ENCODE measurements around the gene SDC4.

DNA sequence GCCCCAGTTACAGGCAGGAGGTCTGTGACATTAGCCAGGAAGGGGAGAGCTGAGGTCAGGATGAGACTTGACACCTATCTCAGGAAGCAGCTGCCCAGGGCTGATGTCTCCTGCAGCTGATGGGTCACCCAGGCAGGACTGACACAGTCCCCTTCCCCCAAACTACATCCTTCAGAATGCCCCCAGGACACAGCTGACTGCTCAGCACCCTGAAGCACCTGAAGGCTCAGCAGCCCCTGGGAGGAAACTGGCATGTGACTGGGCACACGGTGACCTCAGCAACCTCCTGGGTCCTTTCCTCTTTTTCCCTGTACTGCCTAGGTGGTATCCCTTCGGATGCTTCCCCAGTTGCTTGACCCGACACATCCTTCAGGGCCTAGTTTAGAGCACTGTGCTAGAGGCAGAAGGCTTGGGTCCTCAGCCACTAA is 1.9 kb downstream of the SDC4 start:
- TF ChIP-seq POLR2AphosphoS2 (IDR thresholded peaks at IDR 0.05; ENCODE audit: low read depth, low read length) (no peak), FOXM1 (IDR thresholded peaks at IDR 0.05; ENCODE audit: low read depth, low read length) (no peak), ZNF622 (IDR thresholded peaks at IDR 0.05) (no peak), PAX8 (IDR thresholded peaks at IDR 0.05) (no peak), CREB1 (IDR thresholded peaks at IDR 0.05; ENCODE audit: low read depth) (no peak), MYC (IDR thresholded peaks at IDR 0.05; ENCODE audit: insufficient read depth, insufficient read length, insufficient replicate concordance, low read length, severe bottlenecking) (no peak), EZH2 (IDR thresholded peaks at IDR 0.05; ENCODE audit: borderline replicate concordance, control insufficient read depth, low read depth, low read length) (no peak), POLR2AphosphoS5 (IDR thresholded peaks at IDR 0.05; ENCODE audit: low read length) (no peak)
- TF ChIP-seq, protein P1, sequence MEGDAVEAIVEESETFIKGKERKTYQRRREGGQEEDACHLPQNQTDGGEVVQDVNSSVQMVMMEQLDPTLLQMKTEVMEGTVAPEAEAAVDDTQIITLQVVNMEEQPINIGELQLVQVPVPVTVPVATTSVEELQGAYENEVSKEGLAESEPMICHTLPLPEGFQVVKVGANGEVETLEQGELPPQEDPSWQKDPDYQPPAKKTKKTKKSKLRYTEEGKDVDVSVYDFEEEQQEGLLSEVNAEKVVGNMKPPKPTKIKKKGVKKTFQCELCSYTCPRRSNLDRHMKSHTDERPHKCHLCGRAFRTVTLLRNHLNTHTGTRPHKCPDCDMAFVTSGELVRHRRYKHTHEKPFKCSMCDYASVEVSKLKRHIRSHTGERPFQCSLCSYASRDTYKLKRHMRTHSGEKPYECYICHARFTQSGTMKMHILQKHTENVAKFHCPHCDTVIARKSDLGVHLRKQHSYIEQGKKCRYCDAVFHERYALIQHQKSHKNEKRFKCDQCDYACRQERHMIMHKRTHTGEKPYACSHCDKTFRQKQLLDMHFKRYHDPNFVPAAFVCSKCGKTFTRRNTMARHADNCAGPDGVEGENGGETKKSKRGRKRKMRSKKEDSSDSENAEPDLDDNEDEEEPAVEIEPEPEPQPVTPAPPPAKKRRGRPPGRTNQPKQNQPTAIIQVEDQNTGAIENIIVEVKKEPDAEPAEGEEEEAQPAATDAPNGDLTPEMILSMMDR (IDR thresholded peaks at IDR 0.05 in 2 of 3, conservative IDR thresholded peaks at IDR 0.05 in 1 of 3; ENCODE audit: control insufficient read depth in 2 of 3, extremely low read depth in 1 of 3, insufficient read depth in 1 of 3, low read depth in 3 of 3, low read length in 3 of 3): no peak
- TF ChIP-seq, protein P2, sequence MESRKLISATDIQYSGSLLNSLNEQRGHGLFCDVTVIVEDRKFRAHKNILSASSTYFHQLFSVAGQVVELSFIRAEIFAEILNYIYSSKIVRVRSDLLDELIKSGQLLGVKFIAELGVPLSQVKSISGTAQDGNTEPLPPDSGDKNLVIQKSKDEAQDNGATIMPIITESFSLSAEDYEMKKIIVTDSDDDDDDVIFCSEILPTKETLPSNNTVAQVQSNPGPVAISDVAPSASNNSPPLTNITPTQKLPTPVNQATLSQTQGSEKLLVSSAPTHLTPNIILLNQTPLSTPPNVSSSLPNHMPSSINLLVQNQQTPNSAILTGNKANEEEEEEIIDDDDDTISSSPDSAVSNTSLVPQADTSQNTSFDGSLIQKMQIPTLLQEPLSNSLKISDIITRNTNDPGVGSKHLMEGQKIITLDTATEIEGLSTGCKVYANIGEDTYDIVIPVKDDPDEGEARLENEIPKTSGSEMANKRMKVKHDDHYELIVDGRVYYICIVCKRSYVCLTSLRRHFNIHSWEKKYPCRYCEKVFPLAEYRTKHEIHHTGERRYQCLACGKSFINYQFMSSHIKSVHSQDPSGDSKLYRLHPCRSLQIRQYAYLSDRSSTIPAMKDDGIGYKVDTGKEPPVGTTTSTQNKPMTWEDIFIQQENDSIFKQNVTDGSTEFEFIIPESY (IDR thresholded peaks at IDR 0.05): no peak
- TF ChIP-seq, protein P3, sequence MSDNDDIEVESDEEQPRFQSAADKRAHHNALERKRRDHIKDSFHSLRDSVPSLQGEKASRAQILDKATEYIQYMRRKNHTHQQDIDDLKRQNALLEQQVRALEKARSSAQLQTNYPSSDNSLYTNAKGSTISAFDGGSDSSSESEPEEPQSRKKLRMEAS (IDR thresholded peaks at IDR 0.05; ENCODE audit: low read depth, low read length): no peak
- TF ChIP-seq, protein P4, sequence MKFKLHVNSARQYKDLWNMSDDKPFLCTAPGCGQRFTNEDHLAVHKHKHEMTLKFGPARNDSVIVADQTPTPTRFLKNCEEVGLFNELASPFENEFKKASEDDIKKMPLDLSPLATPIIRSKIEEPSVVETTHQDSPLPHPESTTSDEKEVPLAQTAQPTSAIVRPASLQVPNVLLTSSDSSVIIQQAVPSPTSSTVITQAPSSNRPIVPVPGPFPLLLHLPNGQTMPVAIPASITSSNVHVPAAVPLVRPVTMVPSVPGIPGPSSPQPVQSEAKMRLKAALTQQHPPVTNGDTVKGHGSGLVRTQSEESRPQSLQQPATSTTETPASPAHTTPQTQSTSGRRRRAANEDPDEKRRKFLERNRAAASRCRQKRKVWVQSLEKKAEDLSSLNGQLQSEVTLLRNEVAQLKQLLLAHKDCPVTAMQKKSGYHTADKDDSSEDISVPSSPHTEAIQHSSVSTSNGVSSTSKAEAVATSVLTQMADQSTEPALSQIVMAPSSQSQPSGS (IDR thresholded peaks at IDR 0.05; ENCODE audit: low read length): no peak
- TF ChIP-seq, protein P5, sequence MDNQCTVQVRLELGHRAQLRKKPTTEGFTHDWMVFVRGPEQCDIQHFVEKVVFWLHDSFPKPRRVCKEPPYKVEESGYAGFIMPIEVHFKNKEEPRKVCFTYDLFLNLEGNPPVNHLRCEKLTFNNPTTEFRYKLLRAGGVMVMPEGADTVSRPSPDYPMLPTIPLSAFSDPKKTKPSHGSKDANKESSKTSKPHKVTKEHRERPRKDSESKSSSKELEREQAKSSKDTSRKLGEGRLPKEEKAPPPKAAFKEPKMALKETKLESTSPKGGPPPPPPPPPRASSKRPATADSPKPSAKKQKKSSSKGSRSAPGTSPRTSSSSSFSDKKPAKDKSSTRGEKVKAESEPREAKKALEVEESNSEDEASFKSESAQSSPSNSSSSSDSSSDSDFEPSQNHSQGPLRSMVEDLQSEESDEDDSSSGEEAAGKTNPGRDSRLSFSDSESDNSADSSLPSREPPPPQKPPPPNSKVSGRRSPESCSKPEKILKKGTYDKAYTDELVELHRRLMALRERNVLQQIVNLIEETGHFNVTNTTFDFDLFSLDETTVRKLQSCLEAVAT (IDR thresholded peaks at IDR 0.05): no peak

Data from GM12878 (cell line).